Spleen (tissue), 11 donors: ENCODE data around the gene NGEF. TPM values are rescaled to one million over a fixed set of nuclear protein-coding genes. Genes with fewer than 3 reads are reported as not detected.

Experiments used
- DNase-seq: peaks from one replicate; pipeline ENCODE4 v3.0.0-alpha.2; 2020
- H3K27ac ChIP-seq, 8 donors: fragments of 200-600 bp; sonication (generic) in 7 of 8; 1 replicate in 4 of 8; 2 replicates in 4 of 8; pipeline versions ENCODE4 v1.5.0 to v1.8.0; 2016 to 2021; ENCODE audit warnings: inconsistent platforms in 4 of 8, mild to moderate bottlenecking in 4 of 8, moderate library complexity in 1 of 8
- H3K27me3 ChIP-seq, 7 donors: fragments of 200-600 bp; sonication (generic) in 6 of 7; replicated peaks in 1 of 7; 1 replicate in 4 of 7; 2 replicates in 3 of 7; pipeline versions ENCODE4 v1.5.0 to v1.8.0; 2016 to 2021; ENCODE audit warnings: inconsistent platforms in 3 of 7, mild to moderate bottlenecking in 1 of 7
- H3K36me3 ChIP-seq, 6 donors: fragments of 200-600 bp; sonication (generic) in 5 of 6; 1 replicate in 4 of 6; 2 replicates in 2 of 6; pipeline versions ENCODE4 v1.5.0 to v1.8.0; 2016 to 2021; ENCODE audit warnings: inconsistent platforms in 2 of 6
- H3K4me1 ChIP-seq, 6 donors: fragments of 200-600 bp; sonication (generic) in 5 of 6; 1 replicate in 3 of 6; 2 replicates in 3 of 6; pipeline versions ENCODE4 v1.5.0 to v1.8.0; 2016 to 2021; ENCODE audit warnings: inconsistent platforms in 3 of 6
- H3K4me3 ChIP-seq, 8 donors: fragments of 200-600 bp; sonication (generic) in 7 of 8; 1 replicate in 4 of 8; 2 replicates in 4 of 8; pipeline versions ENCODE4 v1.5.0 to v1.8.0; 2016 to 2021; ENCODE audit warnings: inconsistent platforms in 4 of 8, mild to moderate bottlenecking in 4 of 8, moderate library complexity in 2 of 8
- H3K9me3 ChIP-seq, 8 donors: fragments of 200-600 bp; sonication (generic) in 7 of 8; 1 replicate in 4 of 8; 2 replicates in 4 of 8; pipeline versions ENCODE4 v1.5.0 to v1.8.0; 2016 to 2021; ENCODE audit warnings: inconsistent platforms in 4 of 8
- POLR2A ChIP-seq, 3 donors: fragments of 450-650 bp; IDR thresholded peaks; one replicate each; pipeline ENCODE4 v1.5.1; 2017; ENCODE audit warnings: antibody characterized with exemption in 3 of 3, mild to moderate bottlenecking in 1 of 3
- POLR2AphosphoS5 ChIP-seq, 3 donors: sonication (generic); formaldehyde crosslinking; IDR thresholded peaks; one replicate each; pipeline ENCODE4 v1.5.1; 2017; ENCODE audit warnings: antibody characterized with exemption in 3 of 3
- WGBS, 5 donors: extraction: QIAGEN DNeasy Blood & Tissue Kit in 3 of 5; methylation state at CpG; one replicate each; pipeline versions ENCODE4 v1.1.5 to v1.1.7; 2013 to 2018; 5-methylcytosine and 5-hydroxymethylcytosine counted together
- intact Hi-C: fragments of 100-400 bp; cut with DNase I; formaldehyde crosslinking; loops from one replicate; pipeline ENCODE4 v1.15.0; 2023; ENCODE audit warnings: low total_unique reads
- polyA plus RNA-seq, 3 donors: library from polyadenylated mRNA; stranded (reverse); fragments of 200-250 nt; gene quantifications; one replicate each; pipeline ENCODE4 v1.2.1, GENCODE V29; 2013
- total RNA-seq, 7 donors: library from RNA; depleted of rRNA in 3 of 7; stranded (reverse); fragments of >200 nt in 3 of 7; fragmentation: NEBNext Ultra II Directional in 4 of 7; extraction: Animal tissue kit (Norgen Biotek cat#: 25700) in 4 of 7; gene quantifications; one replicate each; pipeline versions ENCODE4 v1.1.0 to v1.2.1, GENCODE V29; 2016 to 2021
- TF ChIP-seq, protein P1 (sequence below), 11 experiments: fragments of 200-600 bp in 7 of 11; fragments of 450-650 bp in 4 of 11; sonication (generic) in 4 of 11; IDR thresholded peaks in 8 of 11; conservative IDR thresholded peaks in 3 of 11; 1 replicate in 7 of 11; 2 replicates in 4 of 11; pipeline versions ENCODE4 v1.4.0 to v1.8.0; 2016 to 2021; ENCODE audit warnings: antibody characterized with exemption in 11 of 11, inconsistent platforms in 4 of 11, mild to moderate bottlenecking in 1 of 11
- donor health status: healthy with polysubstance abuse.
- donor health status: DM: no; HTN: no; CAD: no; lungs with moderate emphysema.
- donor health status: DM: no; HTN: no; CAD: no.
- donor health status: Bipolar disorder and iron deficiency.
- donor health status: healthy.
- donor health status: DM: no; HTN: no; CAD: no.
- donor health status: DM: yes; HTN: yes; CAD: no.

NGEF gene
- total and polyA plus RNA-seq, 10 donors, result 0.23 to 0.79 (median 0.43) TPM; not detected in 5

- no peak overlapping the region for H3K27ac ChIP-seq
- intact Hi-C loops, result no loop called here
- TF ChIP-seq, protein P1, sequence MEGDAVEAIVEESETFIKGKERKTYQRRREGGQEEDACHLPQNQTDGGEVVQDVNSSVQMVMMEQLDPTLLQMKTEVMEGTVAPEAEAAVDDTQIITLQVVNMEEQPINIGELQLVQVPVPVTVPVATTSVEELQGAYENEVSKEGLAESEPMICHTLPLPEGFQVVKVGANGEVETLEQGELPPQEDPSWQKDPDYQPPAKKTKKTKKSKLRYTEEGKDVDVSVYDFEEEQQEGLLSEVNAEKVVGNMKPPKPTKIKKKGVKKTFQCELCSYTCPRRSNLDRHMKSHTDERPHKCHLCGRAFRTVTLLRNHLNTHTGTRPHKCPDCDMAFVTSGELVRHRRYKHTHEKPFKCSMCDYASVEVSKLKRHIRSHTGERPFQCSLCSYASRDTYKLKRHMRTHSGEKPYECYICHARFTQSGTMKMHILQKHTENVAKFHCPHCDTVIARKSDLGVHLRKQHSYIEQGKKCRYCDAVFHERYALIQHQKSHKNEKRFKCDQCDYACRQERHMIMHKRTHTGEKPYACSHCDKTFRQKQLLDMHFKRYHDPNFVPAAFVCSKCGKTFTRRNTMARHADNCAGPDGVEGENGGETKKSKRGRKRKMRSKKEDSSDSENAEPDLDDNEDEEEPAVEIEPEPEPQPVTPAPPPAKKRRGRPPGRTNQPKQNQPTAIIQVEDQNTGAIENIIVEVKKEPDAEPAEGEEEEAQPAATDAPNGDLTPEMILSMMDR (IDR thresholded peaks at IDR 0.05 in 8 of 11, conservative IDR thresholded peaks at IDR 0.05 in 3 of 11), result no peak
- no peak for TF ChIP-seq POLR2AphosphoS5 (IDR thresholded peaks at IDR 0.05)
- TF ChIP-seq POLR2A (IDR thresholded peaks at IDR 0.05), result no peak
- no peaks in the 10 kb centered on the region for H3K9me3 ChIP-seq
- DNase-seq, result no peak
- H3K36me3 ChIP-seq, result no peaks in the 10 kb centered on the region
- H3K4me3 ChIP-seq, result no peak overlapping the region
- peaks cover 0 to 39% (median 0%) of the 10 kb centered on the region in 7 donors for H3K27me3 ChIP-seq
- H3K4me1 ChIP-seq, result peaks cover 0 to 12% (median 4%) of the 10 kb centered on the region in 6 donors
- 81 to 97% (median 96%) methylated on average over 7 to 8 of the region's 8 CpGs for WGBS, 5 donors
These were observed 119.2 kb downstream of the NGEF start for GRCh38 chr2:232893834-232894233.

DNA sequence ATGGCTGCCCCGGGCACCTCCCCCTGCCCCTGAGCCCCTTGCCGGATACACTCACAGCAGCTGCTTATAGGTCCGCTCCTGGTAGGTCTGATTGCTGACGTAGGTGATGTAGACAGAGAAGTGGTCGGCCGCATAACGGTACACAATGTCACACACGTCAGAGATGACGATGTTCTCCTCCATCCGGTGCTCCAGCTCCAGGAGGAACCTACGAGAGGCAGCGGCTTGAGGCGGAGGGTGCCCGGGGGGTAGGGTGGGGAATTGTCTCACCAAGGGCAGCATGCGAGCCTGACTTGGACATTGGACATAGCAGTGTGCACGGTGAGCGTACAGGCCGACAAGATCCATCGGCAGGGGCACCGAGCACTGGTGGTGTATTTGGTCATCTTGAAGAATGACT, 120.2 kb downstream of the NGEF start:
- peaks cover 0 to 12% (median 4%) of the 10 kb centered on the region in 6 donors for H3K4me1 ChIP-seq
- DNase-seq, result peak; percentile 54
- 87 to 92% (median 90%) methylated on average over 20 of the region's 20 CpGs for WGBS, 5 donors
- intact Hi-C loops, result no loop called here
- no peaks in the 10 kb centered on the region for H3K9me3 ChIP-seq
- peaks cover 0 to 39% (median 0%) of the 10 kb centered on the region in 7 donors for H3K27me3 ChIP-seq
- TF ChIP-seq, protein P1 (IDR thresholded peaks at IDR 0.05 in 8 of 11, conservative IDR thresholded peaks at IDR 0.05 in 3 of 11), result no peak
- TF ChIP-seq POLR2AphosphoS5 (IDR thresholded peaks at IDR 0.05) (no peak), POLR2A (IDR thresholded peaks at IDR 0.05) (no peak)
- H3K4me3 ChIP-seq, result no peak overlapping the region
- no peak overlapping the region for H3K27ac ChIP-seq
- no peaks in the 10 kb centered on the region for H3K36me3 ChIP-seq

DNA sequence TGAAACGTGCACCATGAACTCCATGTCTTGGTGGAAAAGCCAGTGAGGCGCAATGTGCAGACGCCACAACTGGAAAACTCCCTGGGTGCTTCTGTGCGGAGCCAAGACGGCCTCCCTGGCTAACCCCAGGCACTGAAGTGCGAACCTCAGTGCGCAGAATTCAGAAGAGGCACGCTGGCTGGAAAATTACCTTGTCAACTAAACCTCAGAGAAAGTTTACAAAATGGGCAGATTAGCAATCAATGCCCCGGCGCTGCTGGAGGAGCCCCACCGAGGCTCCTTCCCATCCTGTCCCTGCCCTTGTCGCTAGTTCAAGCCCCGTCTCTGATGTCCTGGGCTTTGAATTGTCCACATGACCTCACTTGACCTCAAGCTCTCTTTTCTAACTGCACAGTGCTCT, 120.8 kb downstream of the NGEF start:
- Histone ChIP-seq H3K27ac (no peak overlapping the region), H3K9me3 (no peaks in the 10 kb centered on the region), H3K36me3 (no peaks in the 10 kb centered on the region), H3K4me1 (peaks cover 0 to 12% (median 4%) of the 10 kb centered on the region in 6 donors), H3K27me3 (peaks cover 0 to 39% (median 0%) of the 10 kb centered on the region in 7 donors), H3K4me3 (no peak overlapping the region)
- intact Hi-C loops, result no loop called here
- 89 to 95% (median 93%) methylated on average over 13 of the region's 13 CpGs for WGBS, 5 donors
- DNase-seq, result no peak
- TF ChIP-seq, protein P1 (IDR thresholded peaks at IDR 0.05 in 8 of 11, conservative IDR thresholded peaks at IDR 0.05 in 3 of 11), result no peak
- TF ChIP-seq POLR2AphosphoS5 (IDR thresholded peaks at IDR 0.05) (no peak), POLR2A (IDR thresholded peaks at IDR 0.05) (no peak)

DNA sequence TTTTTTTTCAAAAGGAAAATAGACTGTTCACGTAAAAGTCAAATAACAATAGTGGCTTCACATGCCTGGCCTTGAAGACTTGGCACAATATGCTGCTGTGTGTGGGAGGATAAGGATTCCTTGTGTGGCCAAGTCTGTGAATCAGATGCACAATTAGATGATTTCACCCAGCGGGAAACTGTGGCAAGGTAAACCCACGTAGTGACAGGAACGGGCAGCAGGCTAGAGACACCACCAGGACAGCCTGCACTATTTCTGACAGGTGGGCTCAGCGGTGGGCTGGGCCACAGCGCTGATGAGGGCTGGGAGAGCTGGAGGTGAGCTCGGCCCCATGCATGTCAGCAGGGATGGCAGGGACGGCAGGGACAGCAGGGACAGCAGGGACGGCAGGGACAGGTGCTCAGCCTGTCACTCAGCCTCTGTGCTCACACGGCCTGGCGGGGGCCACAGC, 121.4 kb downstream of the NGEF start:
- Histone ChIP-seq H3K9me3 (no peaks in the 10 kb centered on the region), H3K27ac (no peak overlapping the region), H3K27me3 (peaks cover 0 to 42% (median 0%) of the 10 kb centered on the region in 7 donors), H3K36me3 (no peaks in the 10 kb centered on the region), H3K4me3 (no peak overlapping the region), H3K4me1 (peaks cover 0 to 12% (median 4%) of the 10 kb centered on the region in 6 donors)
- TF ChIP-seq POLR2AphosphoS5 (IDR thresholded peaks at IDR 0.05), result no peak
- TF ChIP-seq POLR2A (IDR thresholded peaks at IDR 0.05), result no peak
- TF ChIP-seq, protein P1 (IDR thresholded peaks at IDR 0.05 in 8 of 11, conservative IDR thresholded peaks at IDR 0.05 in 3 of 11), result no peak
- intact Hi-C loops, result no loop called here
- peak; percentile 36 for DNase-seq
- WGBS, 5 donors, result 72 to 85% (median 74%) methylated on average over 8 to 11 of the region's 11 CpGs
